GM19395 (cell line): ENCODE data around the gene SIGLEC5.
"Not testable (repeated sequence)": the region's sequence is repeated elsewhere in the genome, so short reads cannot be mapped to it uniquely, and the experiment has no call there.

Source experiments
- ATAC-seq: cut with Tn5 transposase; IDR thresholded peaks from one replicate; pipeline ENCODE4 v1.9.1; 2021; ENCODE audit warnings: mild to moderate bottlenecking, moderate library complexity; ENCODE audit not compliant: unreplicated experiment

The SIGLEC5 gene

GRCh38 chr19:51630315-51630714, at the start of gene SIGLEC5:
TSS of gene SIGLEC5 (minus strand) at chr19:51630401. CDS start at chr19:51630335, 66 bp downstream.
- ATAC-seq, result not testable (repeated sequence)

- ATAC-seq, result no peak
Measured at GRCh38 chr19:51676566-51677083, 46.4 kb upstream of the SIGLEC5 start.

- not testable (repeated sequence) for ATAC-seq
Measured at GRCh38 chr19:51675911-51676565, 45.8 kb upstream of the SIGLEC5 start.

- no peak for ATAC-seq
Measured at GRCh38 chr19:51668216-51668615, 38.0 kb upstream of the SIGLEC5 start.

- no peak for ATAC-seq
Measured at GRCh38 chr19:51664997-51665396, 34.8 kb upstream of the SIGLEC5 start.

GRCh38 chr19:51664131-51664530, 33.9 kb upstream of the SIGLEC5 start:
- ATAC-seq, result no peak

GRCh38 chr19:51663650-51664049, 33.4 kb upstream of the SIGLEC5 start:
- no peak for ATAC-seq

GRCh38 chr19:51660975-51661600, 30.9 kb upstream of the SIGLEC5 start:
- no peak for ATAC-seq

GRCh38 chr19:51654783-51655182, 24.6 kb upstream of the SIGLEC5 start:
- ATAC-seq, result no peak

GRCh38 chr19:51653162-51653561, 23.0 kb upstream of the SIGLEC5 start:
- no peak for ATAC-seq

GRCh38 chr19:51652266-51652665, 22.1 kb upstream of the SIGLEC5 start:
- no peak for ATAC-seq

GRCh38 chr19:51651216-51651846, 21.1 kb upstream of the SIGLEC5 start:
- no peak for ATAC-seq

GRCh38 chr19:51647318-51647717, 17.1 kb upstream of the SIGLEC5 start:
- no peak for ATAC-seq

- ATAC-seq, result not testable (repeated sequence)
Measured at GRCh38 chr19:51646730-51647129, 16.5 kb upstream of the SIGLEC5 start, which contains the start of gene SIGLEC14. TSS of gene SIGLEC14 (minus strand) at chr19:51646825. CDS start at chr19:51646759, 66 bp downstream.

- no peak for ATAC-seq
Measured at GRCh38 chr19:51644636-51645271, 14.6 kb upstream of the SIGLEC5 start.

- no peak for ATAC-seq
Measured at GRCh38 chr19:51641648-51642047, 11.4 kb upstream of the SIGLEC5 start.

GRCh38 chr19:51640386-51640785, 10.2 kb upstream of the SIGLEC5 start:
- no peak for ATAC-seq

- ATAC-seq, result no peak
Measured at GRCh38 chr19:51639916-51640315, 9.7 kb upstream of the SIGLEC5 start.

GRCh38 chr19:51637362-51637978, 7.3 kb upstream of the SIGLEC5 start:
- ATAC-seq, result no peak

GRCh38 chr19:51632126-51632525, 1.9 kb upstream of the SIGLEC5 start:
- no peak for ATAC-seq
